ENCODE results near the gene TNF.
"Not testable (repeated sequence)": the region's sequence is repeated elsewhere in the genome, so short reads cannot be mapped to it uniquely, and the experiment has no call there.

The TNF gene

DNA sequence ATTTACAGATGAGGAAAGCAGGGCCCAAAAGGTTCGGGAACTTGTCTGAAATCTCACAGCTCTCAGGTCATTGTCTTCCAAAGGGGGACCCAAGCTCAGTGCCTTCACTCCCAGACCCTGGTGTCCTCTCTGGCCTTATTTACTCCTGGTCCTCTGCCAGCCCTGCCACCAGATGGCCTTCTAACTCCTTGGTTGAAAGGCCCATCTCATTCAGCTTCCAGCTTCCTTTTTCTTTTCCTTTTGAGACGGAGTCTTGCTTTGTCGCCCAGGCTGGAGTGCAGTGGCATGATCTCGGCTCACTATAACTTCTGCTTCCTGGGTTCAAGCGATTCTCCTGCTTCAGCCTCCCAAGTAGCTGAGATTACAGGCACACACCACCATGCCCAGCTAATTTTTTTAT, 24.0 kb upstream of the TNF start:
- H3K27me3 Mint-ChIP-seq (ENCODE audit: low read depth); H3K9me3 Mint-ChIP-seq; H3K27ac Mint-ChIP-seq: not testable (repeated sequence)
- H3K4me3 Mint-ChIP-seq: peak overlapping the region; percentile 49
- peak; percentile 51 for DNase-seq (ENCODE audit: low spot score)
- peaks cover 30% of the 10 kb centered on the region for H3K4me1 Mint-ChIP-seq (ENCODE audit: low read depth)
- H3K36me3 Mint-ChIP-seq (ENCODE audit: low read depth): peaks cover 17% of the 10 kb centered on the region

DNA sequence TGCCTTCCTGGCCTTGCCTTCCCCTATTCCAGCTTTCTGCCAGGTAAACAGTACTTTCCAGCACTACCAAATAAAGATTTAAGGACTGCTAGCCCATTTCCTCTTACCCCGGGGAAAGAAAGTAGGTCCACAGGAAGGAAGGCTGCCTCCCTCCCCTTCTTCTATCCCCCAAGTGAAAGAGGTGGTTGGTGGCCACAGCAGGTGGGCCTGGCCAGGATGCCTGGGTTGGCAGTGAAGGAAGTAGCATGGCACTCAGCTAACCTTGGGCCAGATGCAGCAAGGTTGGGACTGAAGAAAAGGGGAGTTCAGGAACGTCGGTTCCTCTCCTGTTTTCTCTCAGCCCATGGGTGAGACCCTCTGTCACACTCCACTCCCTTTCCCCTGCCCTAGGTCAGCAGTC, 19.1 kb upstream of the TNF start:
- H3K27me3 Mint-ChIP-seq (ENCODE audit: low read depth): no peaks in the 10 kb centered on the region
- peaks cover 39% of the 10 kb centered on the region for H3K36me3 Mint-ChIP-seq (ENCODE audit: low read depth)
- no peak overlapping the region for H3K4me3 Mint-ChIP-seq
- H3K9me3 Mint-ChIP-seq: no peaks in the 10 kb centered on the region
- no peak overlapping the region for H3K27ac Mint-ChIP-seq
- H3K4me1 Mint-ChIP-seq (ENCODE audit: low read depth): peaks cover 40% of the 10 kb centered on the region
- DNase-seq (ENCODE audit: low spot score): no peak

DNA sequence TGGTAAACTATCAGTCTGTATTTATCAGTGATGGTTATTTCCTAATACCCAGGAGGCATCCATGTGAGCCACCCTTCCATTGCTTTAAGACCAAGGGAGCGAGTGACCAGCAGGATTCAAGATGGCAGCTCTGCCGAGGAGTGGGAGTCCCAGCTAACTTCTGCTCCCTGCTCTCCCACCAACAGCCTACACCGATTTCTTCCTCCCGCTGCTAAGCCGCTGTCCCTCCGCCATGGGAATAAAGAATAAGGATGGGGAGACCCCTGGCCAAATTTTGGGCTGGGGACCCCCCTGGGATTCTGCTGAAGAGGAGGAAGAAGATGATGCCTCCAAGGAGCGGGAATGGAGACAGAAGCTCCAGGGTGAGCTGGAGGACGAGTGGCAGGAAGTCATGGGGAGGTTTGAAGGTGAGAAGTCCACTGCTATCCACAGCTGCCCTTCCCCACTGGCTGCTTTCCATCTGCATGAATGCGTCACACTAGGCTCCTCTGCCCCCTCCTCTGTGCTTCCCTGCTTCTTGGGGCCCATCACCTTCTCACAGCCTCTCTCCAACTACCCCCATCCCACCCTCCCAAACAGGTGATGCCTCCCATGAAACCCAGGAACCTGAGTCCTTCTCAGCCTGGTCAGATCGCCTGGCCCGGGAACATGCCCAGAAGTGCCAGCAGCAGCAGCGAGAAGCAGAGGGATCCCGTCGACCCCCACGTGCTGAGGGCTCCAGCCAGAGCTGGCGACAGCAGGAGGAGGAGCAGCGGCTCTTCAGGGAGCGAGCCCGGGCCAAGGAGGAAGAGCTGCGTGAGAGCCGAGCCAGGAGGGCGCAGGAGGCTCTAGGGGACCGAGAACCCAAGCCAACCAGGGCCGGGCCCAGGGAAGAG, 17.7 kb upstream of the TNF start:
- no peak for DNase-seq (ENCODE audit: low spot score)
- H3K4me3 Mint-ChIP-seq: peak overlapping the region; percentile 19
- peaks cover 6% of the 10 kb centered on the region for H3K27me3 Mint-ChIP-seq (ENCODE audit: low read depth)
- no peak overlapping the region for H3K27ac Mint-ChIP-seq
- no peaks in the 10 kb centered on the region for H3K9me3 Mint-ChIP-seq
- peaks cover 41% of the 10 kb centered on the region for H3K36me3 Mint-ChIP-seq (ENCODE audit: low read depth)
- H3K4me1 Mint-ChIP-seq (ENCODE audit: low read depth): peaks cover 45% of the 10 kb centered on the region

DNA sequence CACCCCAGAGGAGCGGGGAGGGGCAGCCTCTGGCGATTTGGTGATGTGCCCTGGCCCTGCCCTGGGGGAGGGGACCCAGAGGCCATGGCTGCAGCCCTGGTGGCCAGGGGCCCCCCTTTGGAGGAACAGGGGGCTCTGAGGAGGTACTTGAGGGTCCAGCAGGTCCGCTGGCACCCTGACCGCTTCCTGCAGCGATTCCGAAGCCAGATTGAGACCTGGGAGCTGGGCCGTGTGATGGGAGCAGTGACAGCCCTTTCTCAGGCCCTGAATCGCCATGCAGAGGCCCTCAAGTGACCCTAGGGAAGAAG, 17.1 kb upstream of the TNF start:
- H3K36me3 Mint-ChIP-seq (ENCODE audit: low read depth): peaks cover 42% of the 10 kb centered on the region
- no peak for DNase-seq (ENCODE audit: low spot score)
- peak overlapping the region; percentile 79 for H3K4me3 Mint-ChIP-seq
- H3K27me3 Mint-ChIP-seq (ENCODE audit: low read depth): peaks cover 10% of the 10 kb centered on the region
- no peaks in the 10 kb centered on the region for H3K9me3 Mint-ChIP-seq
- H3K27ac Mint-ChIP-seq: no peak overlapping the region
- peaks cover 49% of the 10 kb centered on the region for H3K4me1 Mint-ChIP-seq (ENCODE audit: low read depth)

DNA sequence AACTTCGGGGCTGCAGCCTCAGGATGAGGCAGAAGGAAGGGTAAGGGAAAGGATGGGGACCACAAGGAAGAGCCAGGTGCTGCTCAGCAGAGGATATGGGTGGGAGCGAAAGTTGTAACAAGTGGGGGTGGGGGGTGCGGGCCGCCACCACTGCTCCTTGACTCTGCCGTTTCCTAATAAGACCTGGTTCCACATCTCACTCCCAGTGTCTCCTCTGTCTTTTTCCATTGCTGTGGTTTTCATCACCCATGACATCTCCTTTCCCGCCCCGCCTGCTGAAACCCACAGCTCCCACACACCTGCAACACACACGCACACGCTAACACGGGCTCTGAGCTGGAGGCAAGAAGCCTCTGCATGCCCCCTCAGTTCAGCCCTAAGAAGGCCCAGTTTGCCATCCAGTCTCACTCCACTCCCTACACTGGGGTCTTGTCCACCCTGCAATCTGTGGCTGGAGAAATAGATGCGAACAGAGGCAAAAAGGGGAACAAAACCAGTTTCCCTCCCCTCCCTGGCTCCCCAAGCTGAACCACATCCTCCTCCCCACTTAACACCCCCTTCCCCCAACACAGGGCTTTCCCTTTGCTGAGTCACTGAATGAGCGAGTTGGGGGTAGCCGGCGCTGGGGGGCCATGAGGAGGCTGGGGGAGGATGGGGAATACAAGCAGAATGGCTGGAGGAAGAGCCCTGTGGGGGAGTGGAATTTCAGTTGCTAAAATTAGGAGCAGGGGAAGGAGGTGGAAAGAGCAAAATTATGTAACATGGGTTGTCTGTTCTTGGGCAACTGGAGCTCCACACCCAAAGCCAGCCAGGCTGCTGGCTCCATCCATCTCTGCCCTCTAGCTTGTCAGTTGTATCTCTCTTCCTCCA, 16.5 kb upstream of the TNF start:
- peak overlapping the region; percentile 71 for H3K27ac Mint-ChIP-seq
- peak overlapping the region; percentile 79 for H3K4me3 Mint-ChIP-seq
- peaks cover 52% of the 10 kb centered on the region for H3K4me1 Mint-ChIP-seq (ENCODE audit: low read depth)
- no peaks in the 10 kb centered on the region for H3K9me3 Mint-ChIP-seq
- H3K36me3 Mint-ChIP-seq (ENCODE audit: low read depth): peaks cover 43% of the 10 kb centered on the region
- DNase-seq (ENCODE audit: low spot score): peak; percentile 73
- peaks cover 13% of the 10 kb centered on the region for H3K27me3 Mint-ChIP-seq (ENCODE audit: low read depth)

DNA sequence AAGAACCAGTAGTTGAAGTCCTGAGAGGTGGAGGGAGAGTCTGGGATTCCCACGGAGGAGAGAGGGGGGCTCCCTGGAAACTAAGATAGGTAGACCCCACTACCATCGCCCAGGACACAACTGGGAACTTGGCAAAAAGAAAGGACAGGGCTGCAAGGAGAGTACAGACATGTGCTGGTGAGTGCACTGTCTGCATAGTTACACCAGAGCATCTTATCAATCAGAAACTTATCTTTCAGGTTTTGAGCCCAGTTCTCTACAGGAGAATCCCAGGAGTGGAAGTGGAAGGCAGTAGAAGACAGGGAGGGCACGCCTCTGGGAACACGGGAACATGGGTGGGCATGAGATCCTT, 15.8 kb upstream of the TNF start:
- no peak for DNase-seq (ENCODE audit: low spot score)
- Mint-ChIP-seq H3K9me3 (no peaks in the 10 kb centered on the region), H3K27ac (peak overlapping the region; percentile 71), H3K4me3 (peak overlapping the region; percentile 79), H3K36me3 (ENCODE audit: low read depth) (peaks cover 44% of the 10 kb centered on the region), H3K27me3 (ENCODE audit: low read depth) (peaks cover 16% of the 10 kb centered on the region), H3K4me1 (ENCODE audit: low read depth) (peaks cover 53% of the 10 kb centered on the region)

DNA sequence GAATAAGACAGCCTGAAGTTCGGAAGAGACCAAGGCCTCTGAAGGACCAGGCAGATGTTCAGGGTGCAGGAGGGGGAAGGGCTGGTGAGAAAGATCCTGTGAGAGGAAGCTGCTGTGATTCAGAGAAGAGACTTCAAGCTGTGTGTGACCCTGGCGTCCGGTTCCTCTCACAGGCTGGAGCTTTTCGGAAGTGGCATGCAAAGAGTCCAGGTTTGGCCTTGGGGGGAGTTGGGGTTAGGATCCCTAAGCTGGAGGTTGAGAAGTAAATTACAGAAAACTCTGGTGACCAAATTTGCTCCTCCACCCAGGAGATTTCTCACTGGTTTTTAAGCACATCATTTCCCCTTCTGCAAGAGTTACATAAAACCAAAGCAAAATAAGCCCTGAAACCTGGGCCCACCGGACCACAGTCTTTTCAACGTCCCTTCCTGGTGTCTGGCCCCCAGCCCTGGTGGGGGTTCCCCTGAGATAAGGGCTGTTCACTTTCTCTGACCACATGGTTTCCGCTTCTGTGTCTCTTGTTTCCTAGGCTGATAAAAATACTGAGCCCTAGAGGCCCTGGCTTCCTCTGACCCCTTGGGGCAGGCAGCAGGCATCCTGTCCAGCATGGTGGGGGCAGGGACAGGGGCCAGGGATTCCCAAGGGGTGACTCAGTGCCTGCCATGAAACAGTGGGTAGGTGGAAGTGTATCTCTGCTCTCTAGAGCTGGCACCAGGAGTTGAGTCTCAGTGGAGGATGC, 15.2 kb upstream of the TNF start:
- Mint-ChIP-seq H3K36me3 (ENCODE audit: low read depth) (peaks cover 47% of the 10 kb centered on the region), H3K4me3 (peak overlapping the region; percentile 79), H3K27me3 (ENCODE audit: low read depth) (peaks cover 21% of the 10 kb centered on the region), H3K4me1 (ENCODE audit: low read depth) (peaks cover 53% of the 10 kb centered on the region), H3K27ac (peak overlapping the region; percentile 71), H3K9me3 (no peaks in the 10 kb centered on the region)
- DNase-seq (ENCODE audit: low spot score): peak; percentile 57

DNA sequence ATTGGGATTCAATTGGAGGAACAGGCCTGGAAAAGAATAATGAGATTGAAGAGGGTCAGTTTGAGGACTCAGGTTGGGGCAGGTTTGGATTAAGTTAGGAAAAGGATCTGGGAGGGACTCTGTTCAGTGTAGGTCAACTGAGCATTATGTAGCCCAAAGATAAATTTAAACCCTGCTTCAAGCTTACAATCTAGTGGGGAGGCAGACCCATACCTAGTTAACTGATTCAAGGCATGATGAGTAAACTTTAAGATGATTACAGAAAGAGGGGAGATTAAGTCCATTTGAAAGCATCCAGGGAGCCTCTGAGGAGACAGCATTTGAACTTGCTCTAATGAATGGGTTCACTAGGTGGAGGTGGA, 14.7 kb upstream of the TNF start:
- peaks cover 49% of the 10 kb centered on the region for H3K36me3 Mint-ChIP-seq (ENCODE audit: low read depth)
- H3K27me3 Mint-ChIP-seq (ENCODE audit: low read depth): peaks cover 27% of the 10 kb centered on the region

DNA sequence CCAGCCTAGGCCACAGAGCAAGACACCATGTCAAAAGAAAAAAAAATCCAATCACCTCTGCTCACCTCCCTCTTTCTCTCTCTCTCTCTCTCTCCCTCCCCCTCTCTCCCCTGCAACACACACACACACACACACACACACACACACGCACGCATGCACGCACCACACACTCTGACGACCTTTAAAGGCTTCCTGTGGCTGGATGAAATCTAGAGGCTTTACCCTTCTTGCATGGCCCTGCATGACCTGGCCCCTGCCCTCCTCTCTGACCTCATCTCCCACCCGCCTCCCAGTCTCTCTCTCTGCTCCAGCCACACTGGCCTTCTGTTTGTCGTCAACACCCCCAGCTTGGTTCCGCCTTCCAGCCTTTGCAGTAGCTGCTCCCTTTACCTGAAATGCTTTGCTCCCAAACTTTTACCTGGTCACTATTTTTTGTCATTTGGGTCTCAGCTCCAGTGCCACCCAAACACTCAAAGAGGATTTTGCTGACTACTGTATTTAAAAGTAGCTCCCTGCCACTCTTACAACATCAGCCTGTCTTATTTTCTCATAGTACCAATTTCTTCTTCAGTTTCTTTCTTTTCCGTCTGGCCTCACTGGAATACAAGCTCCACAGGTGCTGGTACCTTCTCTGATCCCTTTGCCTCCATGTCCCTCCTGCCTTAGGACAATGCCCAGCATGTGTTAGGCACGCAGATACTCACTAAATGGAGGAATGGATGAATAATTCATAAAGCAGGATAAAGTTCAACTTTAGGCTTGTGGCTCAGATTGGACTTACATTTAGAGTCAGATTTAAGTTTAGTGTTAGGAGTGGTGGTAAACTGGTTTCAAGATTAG, 7.6 kb upstream of the TNF start:
- peaks cover 56% of the 10 kb centered on the region for H3K4me1 Mint-ChIP-seq (ENCODE audit: low read depth)
- H3K4me3 Mint-ChIP-seq: peak overlapping the region; percentile 68
- no peak for DNase-seq (ENCODE audit: low spot score)
- H3K36me3 Mint-ChIP-seq (ENCODE audit: low read depth): peaks cover 10% of the 10 kb centered on the region
- H3K27ac Mint-ChIP-seq: peak overlapping the region; percentile 73
- no peaks in the 10 kb centered on the region for H3K9me3 Mint-ChIP-seq
- peaks cover 36% of the 10 kb centered on the region for H3K27me3 Mint-ChIP-seq (ENCODE audit: low read depth)

More for the DNA sequence above, 14.7 kb upstream of the TNF start:
- Mint-ChIP-seq H3K27ac (peak overlapping the region; percentile 29), H3K4me3 (peak overlapping the region; percentile 79), H3K4me1 (ENCODE audit: low read depth) (peaks cover 55% of the 10 kb centered on the region), H3K9me3 (no peaks in the 10 kb centered on the region)
- no peak for DNase-seq (ENCODE audit: low spot score)

DNA sequence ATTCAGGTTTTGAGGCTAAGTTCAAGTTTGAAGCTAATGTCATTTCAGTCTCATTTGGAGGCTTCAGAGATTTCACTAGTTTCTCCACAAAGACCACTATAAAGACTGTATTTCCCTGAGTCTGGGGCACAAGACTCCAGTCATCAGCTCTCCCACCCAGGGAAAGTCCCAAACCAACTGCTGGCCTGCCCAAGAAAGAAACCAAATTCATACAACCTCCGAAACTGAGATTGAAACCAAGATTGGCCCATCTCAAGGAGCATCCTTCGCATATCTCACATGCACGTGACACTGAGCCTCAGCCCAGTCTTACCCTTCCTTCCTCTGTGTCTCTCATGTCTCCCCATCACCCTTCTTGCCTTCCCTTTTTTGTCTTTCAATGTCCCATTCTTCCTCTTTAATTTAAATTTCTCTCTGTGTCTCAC, 6.8 kb upstream of the TNF start:
- H3K36me3 Mint-ChIP-seq (ENCODE audit: low read depth): peaks cover 7% of the 10 kb centered on the region
- H3K9me3 Mint-ChIP-seq: no peaks in the 10 kb centered on the region
- H3K27ac Mint-ChIP-seq: peak overlapping the region; percentile 73
- H3K27me3 Mint-ChIP-seq (ENCODE audit: low read depth): peaks cover 37% of the 10 kb centered on the region
- DNase-seq (ENCODE audit: low spot score): peak; percentile 88
- H3K4me3 Mint-ChIP-seq: peak overlapping the region; percentile 68
- H3K4me1 Mint-ChIP-seq (ENCODE audit: low read depth): peaks cover 60% of the 10 kb centered on the region

DNA sequence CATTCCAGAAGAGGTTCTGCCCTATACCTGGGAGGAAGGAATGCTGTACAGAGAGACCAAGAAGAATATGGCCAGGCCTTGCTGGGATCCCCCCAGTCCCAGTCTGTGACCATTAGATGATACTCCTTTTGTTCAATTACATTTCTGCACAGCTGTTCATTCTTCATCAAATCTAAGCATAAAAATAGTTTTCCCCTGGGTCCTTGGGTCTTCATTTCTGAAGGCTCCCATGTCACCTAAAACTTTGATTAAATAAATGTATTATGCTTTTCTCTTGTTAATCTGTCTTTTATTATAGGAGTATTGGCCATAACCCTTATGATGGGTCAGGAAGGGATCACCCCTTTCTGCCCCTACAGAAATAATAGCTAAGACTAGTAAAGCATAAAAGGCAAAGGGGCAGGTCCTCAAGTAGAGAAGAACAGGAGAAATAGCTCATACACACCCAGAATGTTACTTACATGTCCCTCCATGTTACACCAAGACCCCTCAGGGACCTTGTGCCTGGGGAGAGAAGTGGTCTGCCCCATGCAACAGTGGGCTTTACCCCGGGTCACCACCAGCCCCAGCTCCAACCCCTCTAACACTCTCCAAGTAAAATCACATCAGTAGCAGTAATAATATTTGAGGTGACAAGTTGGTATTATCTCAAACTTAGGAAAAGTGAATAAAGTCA, 5.4 kb upstream of the TNF start:
- H3K27me3 Mint-ChIP-seq (ENCODE audit: low read depth): peaks cover 30% of the 10 kb centered on the region
- H3K4me1 Mint-ChIP-seq (ENCODE audit: low read depth): peaks cover 71% of the 10 kb centered on the region
- no peaks in the 10 kb centered on the region for H3K9me3 Mint-ChIP-seq
- H3K36me3 Mint-ChIP-seq (ENCODE audit: low read depth): peaks cover 2% of the 10 kb centered on the region
- no peak overlapping the region for H3K27ac Mint-ChIP-seq
- no peak for DNase-seq (ENCODE audit: low spot score)
- no peak overlapping the region for H3K4me3 Mint-ChIP-seq

DNA sequence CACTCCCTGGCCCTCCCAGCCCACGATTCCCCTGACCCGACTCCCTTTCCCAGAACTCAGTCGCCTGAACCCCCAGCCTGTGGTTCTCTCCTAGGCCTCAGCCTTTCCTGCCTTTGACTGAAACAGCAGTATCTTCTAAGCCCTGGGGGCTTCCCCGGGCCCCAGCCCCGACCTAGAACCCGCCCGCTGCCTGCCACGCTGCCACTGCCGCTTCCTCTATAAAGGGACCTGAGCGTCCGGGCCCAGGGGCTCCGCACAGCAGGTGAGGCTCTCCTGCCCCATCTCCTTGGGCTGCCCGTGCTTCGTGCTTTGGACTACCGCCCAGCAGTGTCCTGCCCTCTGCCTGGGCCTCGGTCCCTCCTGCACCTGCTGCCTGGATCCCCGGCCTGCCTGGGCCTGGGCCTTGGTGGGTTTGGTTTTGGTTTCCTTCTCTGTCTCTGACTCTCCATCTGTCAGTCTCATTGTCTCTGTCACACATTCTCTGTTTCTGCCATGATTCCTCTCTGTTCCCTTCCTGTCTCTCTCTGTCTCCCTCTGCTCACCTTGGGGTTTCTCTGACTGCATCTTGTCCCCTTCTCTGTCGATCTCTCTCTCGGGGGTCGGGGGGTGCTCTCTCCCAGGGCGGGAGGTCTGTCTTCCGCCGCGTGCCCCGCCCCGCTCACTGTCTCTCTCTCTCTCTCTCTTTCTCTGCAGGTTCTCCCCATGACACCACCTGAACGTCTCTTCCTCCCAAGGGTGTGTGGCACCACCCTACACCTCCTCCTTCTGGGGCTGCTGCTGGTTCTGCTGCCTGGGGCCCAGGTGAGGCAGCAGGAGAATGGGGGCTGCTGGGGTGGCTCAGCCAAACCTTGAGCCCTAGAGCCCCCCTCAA, 3.1 kb upstream of the TNF start, which contains the start of gene LTA:
Gene LTA (plus strand): TSS at position 249 of the 871 bp plus-strand sequence. CDS start 454 bp downstream, at position 703.
- Mint-ChIP-seq H3K9me3 (no peaks in the 10 kb centered on the region), H3K27me3 (ENCODE audit: low read depth) (peaks cover 18% of the 10 kb centered on the region), H3K4me1 (ENCODE audit: low read depth) (peaks cover 91% of the 10 kb centered on the region), H3K27ac (peak within 1 kb of the TSS; percentile 95), H3K36me3 (ENCODE audit: low read depth) (peaks cover 21% of the 10 kb centered on the region), H3K4me3 (peak within 1 kb of the TSS; percentile 94)
- peak; percentile 79 for DNase-seq (ENCODE audit: low spot score)
